HEK293T (cell line): ENCODE data around the gene CLCA1.

Source experiments
- ARNT ChIP-seq: fragments of 450-650 bp; IDR thresholded peaks from 2 replicates; pipeline ENCODE4 v1.6.1; 2017; ENCODE audit warnings: mild to moderate bottlenecking
- BHLHE40 ChIP-seq: fragments of 450-650 bp; IDR thresholded peaks from 2 replicates; pipeline ENCODE4 v1.6.1; 2016; ENCODE audit warnings: mild to moderate bottlenecking, moderate library complexity, borderline replicate concordance
- ELF4 ChIP-seq: fragments of 450-650 bp; IDR thresholded peaks from 2 replicates; pipeline ENCODE4 v1.6.1; 2017; ENCODE audit warnings: antibody characterized with exemption
- FOXA1 ChIP-seq: fragments of 450-650 bp; IDR thresholded peaks from 2 replicates; pipeline ENCODE4 v1.6.1; 2016; ENCODE audit warnings: mild to moderate bottlenecking
- FOXK2 ChIP-seq: fragments of 450-650 bp; IDR thresholded peaks from 2 replicates; pipeline ENCODE4 v1.6.1; 2016; ENCODE audit warnings: mild to moderate bottlenecking
- FOXM1 ChIP-seq: fragments of 450-650 bp; IDR thresholded peaks from 2 replicates; pipeline ENCODE4 v1.6.1; 2017; ENCODE audit warnings: mild to moderate bottlenecking, borderline replicate concordance
- SP1 ChIP-seq: fragments of 450-650 bp; IDR thresholded peaks from 2 replicates; pipeline ENCODE4 v1.6.1; 2017
- SUZ12 ChIP-seq: fragments of 450-650 bp; IDR thresholded peaks from 2 replicates; pipeline ENCODE4 v1.6.1; 2016; ENCODE audit warnings: mild to moderate bottlenecking
- TF ChIP-seq, protein P1 (sequence below): fragments of 450-650 bp; IDR thresholded peaks from 2 replicates; pipeline ENCODE4 v1.6.1; 2016

DNA sequence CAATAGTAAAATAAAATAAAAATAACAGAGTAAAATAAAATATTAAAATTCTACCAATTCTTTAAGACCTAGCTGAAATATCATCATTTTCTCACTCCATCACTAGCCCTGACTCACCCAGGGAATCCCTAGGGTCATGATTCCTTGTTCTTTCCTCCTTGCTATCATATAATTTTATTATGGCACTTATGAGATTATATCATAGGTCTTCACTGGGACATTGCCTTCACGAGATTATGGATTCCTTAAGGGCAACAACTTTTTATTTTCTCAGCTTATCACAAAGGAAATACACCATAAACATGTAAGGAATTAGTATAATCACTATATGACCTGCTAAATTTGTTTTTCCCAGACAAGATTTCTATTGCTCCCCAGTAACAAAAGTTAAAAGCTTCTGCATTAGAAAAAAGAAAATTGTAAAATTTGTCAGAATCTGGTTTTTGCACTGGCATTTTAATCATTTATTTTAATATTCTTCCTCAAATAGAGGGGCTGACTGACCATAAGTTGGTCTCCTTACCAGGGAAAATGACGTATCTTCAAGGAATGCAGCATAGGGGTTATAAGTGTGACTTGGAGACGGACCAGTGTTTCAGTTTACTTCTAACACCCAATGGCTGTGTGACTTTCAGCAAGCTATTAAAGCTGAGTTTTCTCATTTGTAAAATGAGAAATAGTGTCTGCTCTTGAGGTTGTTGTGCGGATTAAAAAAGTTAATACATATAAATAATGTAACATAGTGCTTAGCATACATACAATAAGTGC lies 69.4 kb downstream of the CLCA1 start:
- TF ChIP-seq, protein P1, sequence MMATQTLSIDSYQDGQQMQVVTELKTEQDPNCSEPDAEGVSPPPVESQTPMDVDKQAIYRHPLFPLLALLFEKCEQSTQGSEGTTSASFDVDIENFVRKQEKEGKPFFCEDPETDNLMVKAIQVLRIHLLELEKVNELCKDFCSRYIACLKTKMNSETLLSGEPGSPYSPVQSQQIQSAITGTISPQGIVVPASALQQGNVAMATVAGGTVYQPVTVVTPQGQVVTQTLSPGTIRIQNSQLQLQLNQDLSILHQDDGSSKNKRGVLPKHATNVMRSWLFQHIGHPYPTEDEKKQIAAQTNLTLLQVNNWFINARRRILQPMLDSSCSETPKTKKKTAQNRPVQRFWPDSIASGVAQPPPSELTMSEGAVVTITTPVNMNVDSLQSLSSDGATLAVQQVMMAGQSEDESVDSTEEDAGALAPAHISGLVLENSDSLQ, result no peak
- TF ChIP-seq FOXM1 (no peak), ELF4 (no peak), ARNT (no peak), FOXA1 (no peak), SP1 (no peak), FOXK2 (no peak), BHLHE40 (no peak), SUZ12 (no peak)
